ENCODE measurements around the gene OPTN.
"Not testable (repeated sequence)": the region's sequence is repeated elsewhere in the genome, so short reads cannot be mapped to it uniquely, and the experiment has no call there.

OPTN gene

GRCh38 chr10:13099666-13100348, at the start of gene OPTN:
Gene OPTN, plus strand, starts transcription at chr10:13100163. Its CDS starts 8,960 bp downstream, at chr10:13109123.
- DNase-seq (ENCODE audit: low read depth) = no peak

DNA sequence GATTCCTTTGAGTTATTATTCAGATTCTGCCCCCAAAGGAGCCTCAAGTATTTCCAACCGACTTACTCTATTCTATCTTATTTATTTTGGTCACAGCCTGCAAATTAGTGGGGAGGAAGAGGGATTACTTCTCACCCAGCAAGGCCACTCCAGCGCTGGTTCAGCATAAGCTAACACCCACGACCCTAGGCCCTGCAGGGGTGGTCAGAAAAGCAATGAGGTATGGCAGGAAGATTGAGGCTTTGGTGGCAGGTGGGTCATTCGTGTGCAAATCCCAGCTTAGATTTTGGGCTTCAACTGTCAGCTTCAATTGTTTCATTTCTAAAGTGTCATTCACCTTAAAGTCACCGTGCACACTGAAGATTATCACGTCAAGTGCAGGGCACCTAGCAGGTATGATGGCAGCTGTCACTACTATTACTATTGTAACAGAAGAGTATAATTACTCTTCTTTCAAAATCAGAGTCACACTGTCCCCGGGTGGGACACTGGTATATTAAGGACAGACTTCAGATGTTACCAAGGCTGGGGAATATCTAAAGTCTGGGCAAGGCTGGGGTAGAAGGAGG, 48.8 kb upstream of the OPTN start:
- no peak for DNase-seq (ENCODE audit: low read depth)

GRCh38 chr10:13053208-13053607, 46.8 kb upstream of the OPTN start:
- DNase-seq (ENCODE audit: low read depth) = not testable (repeated sequence)

DNA sequence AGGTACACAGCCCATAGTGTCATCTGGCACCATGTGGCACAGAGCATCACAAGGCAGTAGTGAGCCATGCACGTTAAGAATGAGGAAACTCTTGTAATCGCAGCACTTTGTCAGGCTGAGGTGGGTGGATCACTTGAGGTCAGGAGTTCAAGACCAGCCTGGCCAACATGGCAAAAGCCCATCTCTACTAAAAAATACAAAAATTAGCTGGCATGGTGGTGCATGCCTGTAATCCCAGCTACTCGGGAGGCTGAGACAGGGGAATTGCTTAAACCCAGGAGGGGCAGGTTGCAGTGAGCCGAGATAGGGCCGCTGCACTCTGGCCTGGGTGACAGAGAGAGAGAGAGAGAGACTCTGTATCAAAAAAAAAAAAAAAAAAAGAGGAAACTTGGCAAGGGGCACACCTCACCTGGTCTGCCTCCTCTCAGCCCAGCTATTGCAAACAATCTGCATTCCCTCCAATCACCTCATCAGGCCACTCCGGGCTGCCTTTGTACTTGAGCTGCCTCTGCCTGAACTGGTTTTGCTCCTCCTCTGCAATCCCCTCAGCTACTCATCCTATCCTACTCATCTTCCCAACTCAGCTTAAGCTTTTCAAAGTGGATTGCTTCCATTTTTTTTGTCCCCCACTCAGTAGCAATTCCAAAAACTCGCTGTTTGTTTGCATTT, 46.0 kb upstream of the OPTN start:
- DNase-seq (ENCODE audit: low read depth) = no peak

- DNase-seq (ENCODE audit: low read depth) = no peak
Observed at GRCh38 chr10:13054844-13055243, 45.1 kb upstream of the OPTN start.

- DNase-seq (ENCODE audit: low read depth) = no peak
Observed at GRCh38 chr10:13056456-13057077, 43.4 kb upstream of the OPTN start.

DNA sequence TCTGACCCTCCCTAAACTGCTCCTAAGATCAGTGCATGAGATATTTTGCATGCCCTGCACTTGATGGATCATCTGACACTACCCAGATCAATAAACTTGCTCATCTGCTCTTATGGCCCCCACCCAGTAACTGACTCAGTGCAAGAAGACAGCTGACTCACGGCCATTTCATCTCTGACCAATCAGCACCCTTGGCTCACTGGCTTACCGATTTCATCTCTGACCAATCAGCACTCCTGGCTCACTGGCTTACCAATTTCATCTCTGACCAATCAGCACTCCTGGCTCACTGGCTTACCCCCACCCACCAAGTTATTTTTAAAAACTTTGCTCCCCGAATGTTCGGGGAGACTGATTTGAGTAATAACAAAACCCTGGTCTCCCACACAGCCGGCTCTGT, 37.2 kb upstream of the OPTN start:
- DNase-seq (ENCODE audit: low read depth) = no peak

DNA sequence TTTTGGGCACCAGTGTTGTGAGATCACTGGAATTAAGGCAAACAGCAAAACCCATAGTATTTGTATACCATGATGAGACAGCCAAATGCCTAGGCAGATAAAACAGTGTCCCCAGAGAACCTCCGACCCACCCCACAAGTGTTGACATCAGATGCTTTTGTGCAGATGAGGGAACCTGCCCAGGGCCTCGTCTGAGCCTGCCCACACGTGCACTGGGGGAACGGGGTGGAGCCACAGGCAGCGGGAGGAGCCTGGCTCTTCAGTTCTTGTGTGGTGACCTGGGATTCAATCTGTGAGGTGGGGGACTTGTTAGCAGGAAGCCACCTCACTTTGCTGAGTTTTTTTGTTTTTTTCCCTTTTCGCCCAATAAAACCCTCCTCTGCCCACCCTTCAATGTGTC, 33.4 kb upstream of the OPTN start:
- DNase-seq (ENCODE audit: low read depth) = no peak

DNA sequence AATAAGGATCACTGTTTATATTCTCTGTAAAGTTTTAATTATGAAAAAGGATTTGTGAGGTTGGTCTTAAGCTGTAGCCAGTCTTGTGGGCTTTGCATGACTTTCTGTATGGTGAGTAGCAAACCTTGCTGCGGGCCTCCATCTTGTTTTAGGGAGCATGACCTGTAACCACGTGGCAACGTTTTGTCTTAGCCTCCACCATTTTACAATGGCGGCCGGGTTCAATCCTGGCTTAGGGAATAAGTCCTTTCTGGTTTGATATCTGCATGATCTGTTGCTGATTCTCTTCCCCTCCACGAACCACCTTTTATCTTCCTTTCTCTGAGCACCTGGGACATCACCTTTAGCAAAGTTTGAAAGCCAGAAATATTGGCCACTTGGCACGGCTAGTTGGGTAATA, 32.5 kb upstream of the OPTN start:
- DNase-seq (ENCODE audit: low read depth) = no peak

DNA sequence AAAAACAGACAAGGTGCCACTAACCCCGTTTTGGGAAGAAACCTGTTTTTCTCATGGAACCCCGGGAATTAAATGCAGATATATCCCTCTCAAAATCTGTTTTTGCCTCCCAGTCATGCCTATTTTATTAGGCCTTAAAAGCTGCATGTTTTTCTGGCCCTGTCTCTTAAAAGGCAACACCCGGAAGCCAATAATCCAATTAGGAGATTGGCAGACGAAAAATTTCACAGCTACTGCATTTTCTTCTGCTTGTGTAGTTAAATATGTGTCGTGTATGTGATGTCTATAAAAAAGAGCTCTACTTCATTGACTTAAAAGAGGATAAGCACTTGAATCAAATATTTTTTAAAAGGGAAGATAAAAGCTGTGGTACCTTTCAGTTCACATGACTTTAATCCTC, 31.9 kb upstream of the OPTN start:
- no peak for DNase-seq (ENCODE audit: low read depth)

- DNase-seq (ENCODE audit: low read depth) = no peak
Observed at GRCh38 chr10:13068484-13068883, 31.5 kb upstream of the OPTN start.

- DNase-seq (ENCODE audit: low read depth) = no peak
Observed at GRCh38 chr10:13072339-13072738, 27.6 kb upstream of the OPTN start.

GRCh38 chr10:13074563-13075451, 25.2 kb upstream of the OPTN start:
- no peak for DNase-seq (ENCODE audit: low read depth)

- no peak for DNase-seq (ENCODE audit: low read depth)
Observed at GRCh38 chr10:13078912-13079775, 20.8 kb upstream of the OPTN start.

DNA sequence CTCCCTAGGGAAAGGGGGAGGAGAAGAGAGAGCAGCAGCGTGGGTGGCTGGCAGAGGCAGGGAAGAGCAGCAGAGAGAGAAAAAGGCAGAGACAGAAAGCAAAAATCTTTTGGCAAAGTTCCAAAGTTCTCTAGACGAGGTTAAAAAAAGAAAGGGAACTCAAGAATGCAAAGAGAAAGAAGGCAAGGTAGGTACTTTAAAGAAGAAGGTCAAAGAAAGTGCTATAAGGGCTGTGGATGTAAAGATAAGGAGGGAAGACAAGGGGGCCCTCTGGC, 20.2 kb upstream of the OPTN start:
- DNase-seq (ENCODE audit: low read depth) = no peak

- DNase-seq (ENCODE audit: low read depth) = no peak
Observed at GRCh38 chr10:13080643-13081042, 19.3 kb upstream of the OPTN start.

DNA sequence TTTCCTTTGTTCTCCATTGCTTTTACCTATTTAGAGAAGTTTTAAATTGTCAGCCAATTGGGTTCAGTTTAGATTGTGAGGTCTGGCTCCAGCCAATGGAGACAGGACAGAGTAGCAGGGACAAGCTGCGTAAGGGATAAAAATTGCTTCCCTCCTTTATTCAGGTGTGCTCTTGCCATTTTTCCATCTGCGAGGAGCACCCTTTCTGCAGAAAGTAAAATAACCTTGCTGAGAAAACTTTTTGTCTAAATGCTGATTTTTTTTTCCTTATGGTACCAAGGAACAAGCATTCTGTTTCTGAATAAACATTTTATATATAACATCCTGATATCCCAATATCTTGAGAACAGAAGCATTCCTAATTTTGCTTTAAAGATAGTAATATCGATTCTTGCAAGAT, 16.3 kb upstream of the OPTN start:
- DNase-seq (ENCODE audit: low read depth) = not testable (repeated sequence)

DNA sequence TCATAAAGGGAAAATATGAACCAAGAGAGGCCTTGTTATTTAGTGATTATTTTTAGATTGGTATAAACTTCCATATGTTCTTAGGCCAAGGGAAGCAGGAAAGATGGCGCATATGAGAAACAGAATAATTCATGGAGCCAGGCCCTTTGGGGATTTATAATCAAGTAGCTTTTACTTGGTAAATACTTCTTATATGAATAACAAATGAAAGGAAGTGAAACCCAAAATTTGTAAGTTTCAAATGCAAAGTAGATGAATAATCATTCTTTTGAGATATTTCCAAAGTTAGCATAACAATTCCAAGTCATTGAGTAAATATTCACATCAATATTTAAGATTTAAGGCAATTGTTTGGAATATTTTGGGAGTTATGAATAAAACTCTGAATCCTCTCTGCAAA, 13.9 kb upstream of the OPTN start:
- DNase-seq (ENCODE audit: low read depth) = no peak

DNA sequence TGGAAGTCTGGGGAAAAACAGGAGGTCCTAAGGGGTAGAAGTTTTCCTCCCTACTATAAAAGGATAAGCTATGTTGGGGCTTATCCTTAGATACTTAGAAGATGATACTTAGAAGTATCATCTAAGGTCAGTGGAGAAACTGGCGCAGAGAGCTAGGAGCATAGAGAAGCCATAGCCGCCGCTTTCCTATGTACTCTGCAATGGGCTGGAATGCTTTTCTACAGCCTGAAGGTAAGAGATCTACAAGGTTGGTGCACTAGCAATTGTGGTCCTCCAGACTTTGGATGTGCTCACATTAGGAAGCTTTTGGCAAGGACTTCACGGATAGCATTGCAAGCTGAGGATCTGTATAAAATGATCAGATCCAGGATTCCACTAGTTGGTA, 12.4 kb upstream of the OPTN start:
- no peak for DNase-seq (ENCODE audit: low read depth)

- peak; percentile 57 for DNase-seq (ENCODE audit: low read depth)
Observed at GRCh38 chr10:13087986-13088618, 11.9 kb upstream of the OPTN start.

DNA sequence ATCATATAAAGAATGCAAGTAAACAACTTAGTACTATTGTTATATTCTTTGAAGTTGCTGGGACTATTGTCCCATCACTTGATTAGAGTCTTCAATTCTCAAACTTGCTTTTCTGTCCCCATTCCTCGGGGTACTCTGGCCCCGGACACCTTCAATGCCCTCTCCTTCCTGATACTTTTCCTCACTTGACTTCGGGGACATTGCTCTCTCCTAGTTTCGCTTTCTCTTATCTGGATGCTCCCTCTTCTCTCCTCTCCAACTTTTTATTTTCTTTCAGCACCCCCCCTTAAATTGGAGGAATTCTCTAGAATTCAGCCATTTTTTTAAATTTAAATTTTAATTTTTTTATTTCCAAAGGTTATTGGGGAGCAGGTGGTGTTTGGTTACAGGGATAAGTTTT, 10.6 kb upstream of the OPTN start:
- no peak for DNase-seq (ENCODE audit: low read depth)
